Measurements from ENCODE around the gene LDLRAP1. TPM values are rescaled to one million over a fixed set of nuclear protein-coding genes. Genes with fewer than 3 reads are reported as not detected.

The LDLRAP1 gene
- total and polyA plus RNA-seq, 2 of the 4 experiments (the other 2 are of a cell fraction), result 4.5 to 14.4 TPM

- no peak overlapping the region for H2BK5ac ChIP-seq (ENCODE audit: low read depth, low read length, poor library complexity, severe bottlenecking)
- ChIA-PET CTCF (no interaction called here), POLR2A (ENCODE audit: unreplicated experiment) (no interaction called here)
- H4K20me1 ChIP-seq (ENCODE audit: insufficient read depth, low read length), result no peaks in the 10 kb centered on the region
- H3K27me3 ChIP-seq (ENCODE audit: control insufficient read depth, insufficient read depth, low read length), result peaks cover 26% of the 10 kb centered on the region
- H2AFZ ChIP-seq (replicated peaks; ENCODE audit: low read length, poor library complexity), result no peak overlapping the region
- H2BK20ac ChIP-seq (ENCODE audit: low read depth, low read length), result no peak overlapping the region
- no peak overlapping the region for H3K4me2 ChIP-seq (ENCODE audit: low read depth, low read length)
- H3K36me3 ChIP-seq (ENCODE audit: control insufficient read depth, insufficient read depth, low read length), result no peaks in the 10 kb centered on the region
- H4K91ac ChIP-seq (ENCODE audit: insufficient read depth, low read depth, low read length), result no peak overlapping the region
- intact Hi-C loops (cut with micrococcal nuclease) (no loop called here), dilution Hi-C loops (cut with HindIII; ENCODE audit: low sequenced_read_pairs, unreplicated experiment) (no loop called here), in situ Hi-C loops (cut with MboI; ENCODE audit: low sequenced_read_pairs) (loop anchor here (5.0 kb wide), 1 partner anchor 179 kb away; no protein-coding TSS in a partner anchor)
- H2AK9ac ChIP-seq (replicated peaks; ENCODE audit: low read depth, low read length, poor library complexity), result no peak overlapping the region
- H3K9ac ChIP-seq (ENCODE audit: low read depth, low read length), result no peak overlapping the region
- no peak overlapping the region for H3K18ac ChIP-seq (ENCODE audit: low read depth, low read length)
- ATAC-seq (ENCODE audit: low read depth) (no peak), DNase-seq (no peak)
- H3K9me1 ChIP-seq (ENCODE audit: insufficient read depth, low read length), result no peaks in the 10 kb centered on the region
- H3K79me1 ChIP-seq (ENCODE audit: low read depth in 1 of 2, low read length in 2 of 2), result no peaks in the 10 kb centered on the region; a peak in 1 of 4 replicates
- no peak for TF ChIP-seq BHLHE40 (IDR thresholded peaks at IDR 0.05; ENCODE audit: low read depth, low read length)
- no peak for TF ChIP-seq RFX5 (IDR thresholded peaks at IDR 0.05; ENCODE audit: low read depth, low read length)
- no peak for TF ChIP-seq USF2 (IDR thresholded peaks at IDR 0.05; ENCODE audit: low read depth, low read length)
- TF ChIP-seq MAZ (IDR thresholded peaks at IDR 0.05; ENCODE audit: borderline replicate concordance, low read depth, low read length), result no peak
- TF ChIP-seq MXI1 (IDR thresholded peaks at IDR 0.05; ENCODE audit: borderline replicate concordance, low read depth, low read length), result no peak
- no peak for TF ChIP-seq RCOR1 (IDR thresholded peaks at IDR 0.05; ENCODE audit: insufficient replicate concordance, low read length)
- no peak for TF ChIP-seq CHD1 (IDR thresholded peaks at IDR 0.05; ENCODE audit: low read depth, low read length)
- TF ChIP-seq MAFK (IDR thresholded peaks at IDR 0.05; ENCODE audit: low read depth, low read length), result no peak
- no peak for TF ChIP-seq POLR2A (IDR thresholded peaks at IDR 0.05; ENCODE audit: low read depth, low read length)
- TF ChIP-seq ELK1 (IDR thresholded peaks at IDR 0.05; ENCODE audit: borderline replicate concordance, low read depth, low read length), result no peak
- no peak for TF ChIP-seq RAD21 (IDR thresholded peaks at IDR 0.05; ENCODE audit: low read length)
- no peak for TF ChIP-seq FOS (IDR thresholded peaks at IDR 0.05; ENCODE audit: low read depth, low read length)
- TF ChIP-seq SMC3 (IDR thresholded peaks at IDR 0.05; ENCODE audit: low read depth, low read length), result no peak
- TF ChIP-seq NFE2L2 (IDR thresholded peaks at IDR 0.05; ENCODE audit: low read depth, low read length), result no peak
- TF ChIP-seq CEBPB (IDR thresholded peaks at IDR 0.05; ENCODE audit: low read depth, low read length), result no peak
- TF ChIP-seq CTCF (conservative IDR thresholded peaks at IDR 0.05; ENCODE audit: low read depth, low read length), result no peak
- H3K27ac ChIP-seq (ENCODE audit: insufficient read depth, low read length), result no peak overlapping the region
- H4K5ac ChIP-seq (ENCODE audit: low read depth, low read length), result no peak overlapping the region
- no peak overlapping the region for H2AK5ac ChIP-seq (ENCODE audit: low read depth, low read length)
- no peak overlapping the region for H2BK120ac ChIP-seq (ENCODE audit: low read depth, low read length)
- no CpG with 5 or more reads among the region's 3 CpGs for WGBS, 2 experiments (ENCODE audit: extremely low coverage in 2 of 2, insufficient read length in 1 of 2)
- peaks cover 3% of the 10 kb centered on the region; the same call in 1 of the 2 replicates for H3K4me1 ChIP-seq (ENCODE audit: control insufficient read depth, insufficient read depth, low read length)
- no peak overlapping the region for H3K4me3 ChIP-seq (ENCODE audit: insufficient read depth, low read depth, low read length)
- H3K14ac ChIP-seq (replicated peaks; ENCODE audit: low read depth, low read length), result no peak overlapping the region
- BruUV-seq (replicated peaks), result no TSS peak
- H3K9me3 ChIP-seq (ENCODE audit: control insufficient read depth, insufficient read depth, low read length), result no peaks in the 10 kb centered on the region
- H3K4ac ChIP-seq (ENCODE audit: low read depth, low read length), result no peak overlapping the region
- H3K23ac ChIP-seq (ENCODE audit: low read depth, low read length), result no peak overlapping the region
- H2BK15ac ChIP-seq (ENCODE audit: low read depth, low read length), result no peak overlapping the region
- no peak overlapping the region for H3K56ac ChIP-seq (ENCODE audit: extremely low read depth, insufficient read depth, low read length)
- H4K8ac ChIP-seq (ENCODE audit: low read depth in 2 of 2, low read length in 2 of 2), result no peak overlapping the region
Observed at GRCh38 chr1:25613091-25613490, 69.7 kb downstream of the LDLRAP1 start.
